B cell (primary cell): ENCODE data around the gene BORA. TPM values are rescaled to one million over a fixed set of nuclear protein-coding genes. Genes with fewer than 3 reads are reported as not detected.
"Not testable (repeated sequence)": the region's sequence is repeated elsewhere in the genome, so short reads cannot be mapped to it uniquely, and the experiment has no call there.

Source experiments
- ATAC-seq: fragments of 200-7000 bp; cut with Tn5 transposase; one replicate; pipeline ENCODE4 v1.10.0; 2021; ENCODE audit warnings: low read depth, mild to moderate bottlenecking, moderate number of reproducible peaks, moderate library complexity
- CTCF ChIA-PET: fragments of 350-600 bp; sonication (Branson Sonifier 250); formaldehyde crosslinking; loops from one replicate; lab custom pipeline; 2021; ENCODE audit warnings: antibody characterized with exemption, inconsistent platforms; lab: Charles Lee
- POLR2A ChIA-PET: fragments of 350-600 bp; sonication (Branson Sonifier 250); formaldehyde crosslinking; loops from one replicate; lab custom pipeline; 2021; ENCODE audit warnings: antibody characterized with exemption; lab: Charles Lee
- DNase-seq: peaks from one replicate; pipeline ENCODE4 v3.0.0; 2013
- H2AFZ ChIP-seq: 2 replicates; pipeline ENCODE4 v1.6.1; 2012; ENCODE audit warnings: mild to moderate bottlenecking, low read depth, low read length; ENCODE audit not compliant: insufficient read depth, poor library complexity, severe bottlenecking
- H3K27ac ChIP-seq, 2 donors: 1 replicate in 1 of 2; 2 replicates in 1 of 2; pipeline ENCODE4 v1.5.1; 2012 to 2013; ENCODE audit warnings: low read length in 2 of 2, mild to moderate bottlenecking in 2 of 2, moderate library complexity in 1 of 2
- H3K27me3 ChIP-seq, 4 experiments: fragments of 200-600 bp in 1 of 4; sonication (generic) in 1 of 4; replicated peaks in 1 of 4; 1 replicate in 2 of 4; 2 replicates in 2 of 4; pipeline versions ENCODE4 v1.6.1 to v1.7.0; 2013 to 2016; ENCODE audit warnings: low read length in 3 of 4, mild to moderate bottlenecking in 2 of 4, mixed read lengths in 1 of 4, moderate library complexity in 1 of 4; ENCODE audit not compliant: insufficient read depth in 4 of 4, control insufficient read depth in 3 of 4; ENCODE audit errors: control extremely low read depth in 1 of 4
- H3K36me3 ChIP-seq, 2 experiments: replicated peaks in 1 of 2; 1 replicate in 1 of 2; 2 replicates in 1 of 2; pipeline versions ENCODE4 v1.6.1 to v1.7.1; 2013; ENCODE audit warnings: low read length in 1 of 2; ENCODE audit not compliant: insufficient read depth in 2 of 2, control insufficient read depth in 1 of 2; ENCODE audit errors: control extremely low read depth in 1 of 2, extremely low read depth in 1 of 2
- H3K4me1 ChIP-seq, 2 donors: fragments of 200-600 bp in 1 of 2; sonication (generic) in 1 of 2; 1 replicate in 1 of 2; 2 replicates in 1 of 2; pipeline versions ENCODE4 v1.5.1 to v1.6.1; 2013 to 2017; ENCODE audit warnings: low read length in 2 of 2; ENCODE audit not compliant: control insufficient read depth in 2 of 2, insufficient read depth in 2 of 2
- H3K4me2 ChIP-seq: replicated peaks from 2 replicates; pipeline ENCODE3; 2012; ENCODE audit warnings: mild to moderate bottlenecking, low read depth, low read length; ENCODE audit not compliant: poor library complexity, severe bottlenecking
- H3K4me3 ChIP-seq, 5 experiments: fragments of 200-600 bp in 1 of 5; sonication (generic) in 1 of 5; 1 replicate in 3 of 5; 2 replicates in 2 of 5; pipeline versions ENCODE4 v1.5.1 to v1.7.0; 2011 to 2016; ENCODE audit warnings: low read length in 4 of 5, mild to moderate bottlenecking in 4 of 5, low read depth in 2 of 5, control low read depth in 1 of 5, moderate library complexity in 1 of 5; ENCODE audit not compliant: insufficient read depth in 1 of 5; ENCODE audit errors: control extremely low read depth in 1 of 5, extremely low read depth in 1 of 5
- H3K79me2 ChIP-seq: fragments of 200-600 bp; sonication (generic); one replicate; pipeline ENCODE4 v1.6.0; 2016; ENCODE audit warnings: low read length; ENCODE audit not compliant: control insufficient read depth, insufficient read depth
- H3K9ac ChIP-seq: fragments of 200-600 bp; sonication (generic); 2 replicates; pipeline ENCODE4 v1.6.1; 2017; ENCODE audit warnings: mild to moderate bottlenecking, low read length, moderate library complexity
- H3K9me3 ChIP-seq, 3 donors: one replicate each; pipeline versions ENCODE4 v1.6.1 to v1.7.1; 2013; ENCODE audit warnings: low read length in 2 of 3; ENCODE audit not compliant: control insufficient read depth in 2 of 3, insufficient read depth in 1 of 3; ENCODE audit errors: control extremely low read depth in 1 of 3
- H4K20me1 ChIP-seq: 2 replicates; pipeline ENCODE4 v1.6.0; 2012; ENCODE audit warnings: mild to moderate bottlenecking, low read length; ENCODE audit not compliant: insufficient read depth, control insufficient read depth, poor library complexity, severe bottlenecking
- H3K27ac Mint-ChIP-seq: one replicate; pipeline ENCODE4 v1.8.0; 2021; ENCODE audit warnings: mixed read lengths
- H3K27me3 Mint-ChIP-seq: one replicate; pipeline ENCODE4 v1.8.0; 2021; ENCODE audit warnings: mixed read lengths
- H3K4me1 Mint-ChIP-seq: one replicate; pipeline ENCODE4 v1.8.0; 2021; ENCODE audit warnings: mixed read lengths
- H3K4me3 Mint-ChIP-seq: one replicate; pipeline ENCODE4 v1.8.0; 2021; ENCODE audit warnings: mixed read lengths
- H3K9me3 Mint-ChIP-seq: one replicate; pipeline ENCODE4 v1.8.0; 2022; ENCODE audit warnings: mixed read lengths; ENCODE audit not compliant: insufficient read depth
- CTCF ChIP-seq: fragments of 200-600 bp; IDR thresholded peaks from one replicate; pipeline ENCODE4 v1.8.0; 2022; ENCODE audit warnings: antibody characterized with exemption, mild to moderate bottlenecking
- EZH2 ChIP-seq: IDR thresholded peaks from 2 replicates; pipeline ENCODE4 v1.6.1; 2012; ENCODE audit warnings: borderline replicate concordance, low read depth, mild to moderate bottlenecking, moderate library complexity, low read length; ENCODE audit not compliant: insufficient read depth, poor library complexity, severe bottlenecking
- WGBS: methylation state at CpG from one replicate; pipeline ENCODE4 v1.1.5; 2013; ENCODE audit warnings: missing lambda C conversion rate; ENCODE audit not compliant: insufficient coverage; 5-methylcytosine and 5-hydroxymethylcytosine counted together
- intact Hi-C: fragments of 100-400 bp; cut with micrococcal nuclease; formaldehyde crosslinking; loops from one replicate; pipeline ENCODE4 v1.10.0; 2022
- polyA plus RNA-seq: library from polyadenylated mRNA; depleted of rRNA; stranded (reverse); fragments of >200 nt; gene quantifications from 2 replicates; pipeline ENCODE4 v1.2.3, GENCODE V29; 2012
- total RNA-seq, 2 donors: library from RNA; stranded (reverse); fragments of 120-200 nt in 1 of 2; gene quantifications; 1 replicate in 1 of 2; 2 replicates in 1 of 2; pipeline versions ENCODE4 v1.2.3 to v1.2.4, GENCODE V29; 2013 to 2022

The BORA gene
- total and polyA plus RNA-seq, 2 donors (not counting 1 experiment from before 2014, with no cell fraction given) = 4.8 to 7.2 TPM

- H3K27me3 ChIP-seq = no peaks in the 10 kb centered on the region
- peaks cover 15% of the 10 kb centered on the region for H4K20me1 ChIP-seq
- Mint-ChIP-seq H3K27ac (peak overlapping the region; percentile 70), H3K27me3 (no peaks in the 10 kb centered on the region), H3K9me3 (no peaks in the 10 kb centered on the region), H3K4me3 (peak overlapping the region; percentile 98), H3K4me1 (peaks cover 51% of the 10 kb centered on the region)
- TF ChIP-seq EZH2 (no peak), CTCF (no peak)
- no CpG with 5 or more reads among the region's 7 CpGs for WGBS
- peak overlapping the region; percentile 85 to 92 (median 89) for H3K4me3 ChIP-seq
- ChIA-PET POLR2A (no interaction called here), CTCF (no interaction called here)
- H3K9me3 ChIP-seq = no peaks in the 10 kb centered on the region
- peak overlapping the region; percentile 93 for H2AFZ ChIP-seq
- DNase-seq (peak; percentile 26), ATAC-seq (no peak)
- intact Hi-C loops = loop anchor here (1.0 kb wide), 1 partner anchor 55 kb away; the partner anchor contains the start of genes BORA and MZT1
- peaks cover 21 to 25% of the 10 kb centered on the region in 2 donors for H3K4me1 ChIP-seq
- peak overlapping the region; percentile 79 to 89 for H3K27ac ChIP-seq
- peak overlapping the region; percentile 86 for H3K9ac ChIP-seq
- peaks cover 6 to 10% of the 10 kb centered on the region in 2 experiments for H3K36me3 ChIP-seq
- H3K79me2 ChIP-seq = peaks cover 78% of the 10 kb centered on the region
- H3K4me2 ChIP-seq = peak overlapping the region; percentile 79
Measured at GRCh38 chr13:72782717-72783116, 55.0 kb downstream of the BORA start.

- ATAC-seq, H2AFZ ChIP-seq, intact Hi-C loops, H3K27ac ChIP-seq, H3K9me3 ChIP-seq, H3K9me3 Mint-ChIP-seq, H3K27ac Mint-ChIP-seq, DNase-seq, H3K27me3 Mint-ChIP-seq, H3K4me3 ChIP-seq, H3K27me3 ChIP-seq, H3K36me3 ChIP-seq, H3K4me3 Mint-ChIP-seq, CTCF ChIA-PET, POLR2A ChIA-PET, H3K9ac ChIP-seq, H3K4me2 ChIP-seq: not testable (repeated sequence)
- peaks cover 10% of the 10 kb centered on the region for H4K20me1 ChIP-seq
- H3K4me1 Mint-ChIP-seq = peaks cover 42% of the 10 kb centered on the region
- peaks cover 16 to 20% of the 10 kb centered on the region in 2 donors for H3K4me1 ChIP-seq
- peaks cover 66% of the 10 kb centered on the region for H3K79me2 ChIP-seq
- 100% methylated on average over 1 of the region's 4 CpGs for WGBS
Measured at GRCh38 chr13:72784679-72785078, 57.0 kb downstream of the BORA start.
